NCI-H510A (cell line): ENCODE data around the gene HOXD3.

Source experiments
- DNase-seq: peaks from one replicate; lab custom pipeline; 2025; lab: John Stamatoyannopoulos, UW

The HOXD3 gene

GRCh38 chr2:176212276-176212675 lies 55.2 kb downstream of the HOXD3 start:
- no peak for DNase-seq

GRCh38 chr2:176213406-176213805 lies 56.3 kb downstream of the HOXD3 start:
- DNase-seq: no peak
